Measurements from ENCODE around the gene CXorf38. TPM values are rescaled to one million over a fixed set of nuclear protein-coding genes. Genes with fewer than 3 reads are reported as not detected.

The CXorf38 gene
- total and polyA plus RNA-seq, 2 experiments from 2014 or later, result 6.5 to 8.8 TPM

- no peaks in the 10 kb centered on the region for H3K4me1 ChIP-seq (ENCODE audit: insufficient read depth)
- H3F3A ChIP-seq (replicated peaks; ENCODE audit: low read depth), result no peaks in the 10 kb centered on the region
- peaks cover 46% of the 10 kb centered on the region for H3K79me2 ChIP-seq (replicated peaks; ENCODE audit: insufficient read depth)
- no peaks in the 10 kb centered on the region; the same call in 1 of the 2 replicates for H4K20me1 ChIP-seq (replicated peaks; ENCODE audit: insufficient read depth)
- H3K4me2 ChIP-seq, result peak overlapping the region; percentile 83
- no peak overlapping the region for H2AFZ ChIP-seq
- no peaks in the 10 kb centered on the region for H3K9me3 Mint-ChIP-seq
- TF ChIP-seq ZNF114 (CRISPR knock-in tag; IDR thresholded peaks at IDR 0.05) (no peak), CREB1 (CRISPR knock-in tag; IDR thresholded peaks at IDR 0.05; ENCODE audit: low read depth) (no peak), NANOG (IDR thresholded peaks at IDR 0.05; ENCODE audit: borderline replicate concordance) (no peak), EZH2phosphoT487 (IDR thresholded peaks at IDR 0.05; ENCODE audit: unreplicated experiment) (no peak), POLR2AphosphoS5 (IDR thresholded peaks at IDR 0.05; ENCODE audit: low read depth) (no peak), ETS1 (IDR thresholded peaks at IDR 0.05) (no peak), JUNB (IDR thresholded peaks at IDR 0.05; ENCODE audit: unreplicated experiment) (no peak), ZNF331 (CRISPR knock-in tag; IDR thresholded peaks at IDR 0.05; ENCODE audit: low read depth) (no peak), STAT1 (IDR thresholded peaks at IDR 0.05; ENCODE audit: unreplicated experiment) (no peak), ZNF462 (CRISPR knock-in tag; IDR thresholded peaks at IDR 0.05) (no peak)
- TF ChIP-seq, protein P1, sequence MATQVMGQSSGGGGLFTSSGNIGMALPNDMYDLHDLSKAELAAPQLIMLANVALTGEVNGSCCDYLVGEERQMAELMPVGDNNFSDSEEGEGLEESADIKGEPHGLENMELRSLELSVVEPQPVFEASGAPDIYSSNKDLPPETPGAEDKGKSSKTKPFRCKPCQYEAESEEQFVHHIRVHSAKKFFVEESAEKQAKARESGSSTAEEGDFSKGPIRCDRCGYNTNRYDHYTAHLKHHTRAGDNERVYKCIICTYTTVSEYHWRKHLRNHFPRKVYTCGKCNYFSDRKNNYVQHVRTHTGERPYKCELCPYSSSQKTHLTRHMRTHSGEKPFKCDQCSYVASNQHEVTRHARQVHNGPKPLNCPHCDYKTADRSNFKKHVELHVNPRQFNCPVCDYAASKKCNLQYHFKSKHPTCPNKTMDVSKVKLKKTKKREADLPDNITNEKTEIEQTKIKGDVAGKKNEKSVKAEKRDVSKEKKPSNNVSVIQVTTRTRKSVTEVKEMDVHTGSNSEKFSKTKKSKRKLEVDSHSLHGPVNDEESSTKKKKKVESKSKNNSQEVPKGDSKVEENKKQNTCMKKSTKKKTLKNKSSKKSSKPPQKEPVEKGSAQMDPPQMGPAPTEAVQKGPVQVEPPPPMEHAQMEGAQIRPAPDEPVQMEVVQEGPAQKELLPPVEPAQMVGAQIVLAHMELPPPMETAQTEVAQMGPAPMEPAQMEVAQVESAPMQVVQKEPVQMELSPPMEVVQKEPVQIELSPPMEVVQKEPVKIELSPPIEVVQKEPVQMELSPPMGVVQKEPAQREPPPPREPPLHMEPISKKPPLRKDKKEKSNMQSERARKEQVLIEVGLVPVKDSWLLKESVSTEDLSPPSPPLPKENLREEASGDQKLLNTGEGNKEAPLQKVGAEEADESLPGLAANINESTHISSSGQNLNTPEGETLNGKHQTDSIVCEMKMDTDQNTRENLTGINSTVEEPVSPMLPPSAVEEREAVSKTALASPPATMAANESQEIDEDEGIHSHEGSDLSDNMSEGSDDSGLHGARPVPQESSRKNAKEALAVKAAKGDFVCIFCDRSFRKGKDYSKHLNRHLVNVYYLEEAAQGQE (IDR thresholded peaks at IDR 0.05; ENCODE audit: unreplicated experiment), result no peak
- TF ChIP-seq, protein P2, sequence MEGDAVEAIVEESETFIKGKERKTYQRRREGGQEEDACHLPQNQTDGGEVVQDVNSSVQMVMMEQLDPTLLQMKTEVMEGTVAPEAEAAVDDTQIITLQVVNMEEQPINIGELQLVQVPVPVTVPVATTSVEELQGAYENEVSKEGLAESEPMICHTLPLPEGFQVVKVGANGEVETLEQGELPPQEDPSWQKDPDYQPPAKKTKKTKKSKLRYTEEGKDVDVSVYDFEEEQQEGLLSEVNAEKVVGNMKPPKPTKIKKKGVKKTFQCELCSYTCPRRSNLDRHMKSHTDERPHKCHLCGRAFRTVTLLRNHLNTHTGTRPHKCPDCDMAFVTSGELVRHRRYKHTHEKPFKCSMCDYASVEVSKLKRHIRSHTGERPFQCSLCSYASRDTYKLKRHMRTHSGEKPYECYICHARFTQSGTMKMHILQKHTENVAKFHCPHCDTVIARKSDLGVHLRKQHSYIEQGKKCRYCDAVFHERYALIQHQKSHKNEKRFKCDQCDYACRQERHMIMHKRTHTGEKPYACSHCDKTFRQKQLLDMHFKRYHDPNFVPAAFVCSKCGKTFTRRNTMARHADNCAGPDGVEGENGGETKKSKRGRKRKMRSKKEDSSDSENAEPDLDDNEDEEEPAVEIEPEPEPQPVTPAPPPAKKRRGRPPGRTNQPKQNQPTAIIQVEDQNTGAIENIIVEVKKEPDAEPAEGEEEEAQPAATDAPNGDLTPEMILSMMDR (conservative IDR thresholded peaks at IDR 0.05; ENCODE audit: low read depth in 2 of 2), result no peak
- H3K36me3 Mint-ChIP-seq (ENCODE audit: low read depth), result no peaks in the 10 kb centered on the region
- H3K27me3 Mint-ChIP-seq (ENCODE audit: insufficient read depth, low read depth, poor library complexity), result peaks cover 1% of the 10 kb centered on the region
- peaks cover 6% of the 10 kb centered on the region; the same call in 1 of the 3 replicates for H3K4me1 Mint-ChIP-seq
- peak overlapping the region; percentile 71 for H3K4me3 ChIP-seq
- DNase-seq (ENCODE audit: low spot score) (no peak), ATAC-seq (no peak)
- no peaks in the 10 kb centered on the region for H3K9me2 ChIP-seq (ENCODE audit: insufficient read depth)
- no peaks in the 10 kb centered on the region for H3K27me3 ChIP-seq (ENCODE audit: insufficient read depth)
- peak overlapping the region; percentile 72 for H3K4me3 Mint-ChIP-seq
- H3K27ac Mint-ChIP-seq, result no peak overlapping the region
- no peaks in the 10 kb centered on the region for H3K36me3 ChIP-seq (ENCODE audit: insufficient read depth)
- no peak overlapping the region for H3K27ac ChIP-seq (ENCODE audit: low read depth)
Observed at GRCh38 chrX:40581336-40581920, 65.9 kb downstream of the CXorf38 start.

Measured in GM23338 (cell line).